ENCODE results near the gene TMEM271. TPM values are rescaled to one million over a fixed set of nuclear protein-coding genes. Genes with fewer than 3 reads are reported as not detected.
"Not testable (repeated sequence)": the region's sequence is repeated elsewhere in the genome, so short reads cannot be mapped to it uniquely, and the experiment has no call there.

Gene TMEM271
- polyA plus RNA-seq, 3 donors from 2014 or later: not detected

DNA sequence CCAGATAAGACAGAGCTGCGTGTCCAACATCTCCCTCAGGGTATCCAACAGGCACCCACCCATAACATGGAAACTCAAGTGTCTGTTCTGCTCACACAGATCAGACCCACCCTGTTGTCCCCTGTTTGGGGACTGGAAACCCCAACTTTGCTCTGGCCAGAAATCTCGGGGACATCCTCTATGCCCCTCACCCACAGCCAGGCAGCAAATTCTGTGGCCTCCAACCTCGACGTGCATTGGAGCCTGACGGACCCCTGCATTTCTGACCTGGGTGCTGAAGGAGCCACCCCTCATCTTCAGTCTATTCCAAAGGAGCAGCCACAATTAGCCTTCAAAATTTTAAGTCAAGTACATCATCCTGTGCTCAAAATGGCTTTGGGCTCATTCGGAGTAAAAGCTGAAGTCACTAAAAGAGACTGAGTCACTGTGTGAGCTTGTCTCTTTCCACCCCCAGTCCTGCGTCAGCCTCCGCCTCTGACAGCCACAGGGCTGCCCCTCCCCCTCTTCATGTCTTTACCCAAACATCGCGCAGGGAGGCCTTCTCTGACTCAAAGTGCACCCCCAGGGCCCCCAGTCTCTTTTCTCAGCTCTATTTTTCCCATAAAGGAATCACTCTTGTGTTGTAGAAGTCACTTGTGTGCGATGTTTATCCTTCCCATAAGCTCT, 24.9 kb upstream of the TMEM271 start:
- peaks cover 7 to 18% (median 11%) of the 10 kb centered on the region in 3 donors for H3K27me3 Mint-ChIP-seq (ENCODE audit: low read depth in 3 of 3)
- no peak overlapping the region for H3K27ac Mint-ChIP-seq
- H3K36me3 Mint-ChIP-seq: no peaks in the 10 kb centered on the region
- no peak for DNase-seq
- H3K4me3 Mint-ChIP-seq: no peak overlapping the region
- H3K9me3 Mint-ChIP-seq: no peaks in the 10 kb centered on the region
- peaks cover 12 to 18% of the 10 kb centered on the region in 2 donors for H3K4me1 Mint-ChIP-seq

DNA sequence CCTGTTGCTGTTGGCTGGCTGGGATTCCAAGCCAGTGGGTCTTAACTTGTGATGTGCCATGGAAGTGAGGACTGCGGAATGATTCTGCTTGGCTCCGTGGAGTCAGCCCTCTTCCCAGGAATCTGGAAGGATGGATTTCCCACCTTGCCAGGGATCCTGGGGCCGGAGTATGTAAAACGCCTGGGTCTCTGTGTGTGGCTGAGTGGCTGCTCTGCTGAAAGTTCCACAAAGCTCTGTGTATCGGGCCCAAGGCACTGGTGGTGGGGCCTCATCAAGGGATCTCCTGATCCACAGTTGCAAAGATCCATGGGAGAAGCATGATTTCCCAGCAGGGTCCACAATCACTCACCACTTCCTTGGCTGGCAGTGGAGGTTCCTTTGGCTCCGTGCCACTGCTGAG, 24.1 kb upstream of the TMEM271 start:
- H3K4me3 Mint-ChIP-seq: no peak overlapping the region
- DNase-seq: no peak
- H3K27me3 Mint-ChIP-seq (ENCODE audit: low read depth in 3 of 3): peaks cover 7 to 18% (median 9%) of the 10 kb centered on the region in 3 donors
- peaks cover 12 to 13% of the 10 kb centered on the region in 2 donors for H3K4me1 Mint-ChIP-seq
- no peaks in the 10 kb centered on the region for H3K36me3 Mint-ChIP-seq
- no peak overlapping the region for H3K27ac Mint-ChIP-seq
- no peaks in the 10 kb centered on the region for H3K9me3 Mint-ChIP-seq

GRCh38 chr4:598925-599324, 22.8 kb upstream of the TMEM271 start:
- Mint-ChIP-seq H3K4me1 (peaks cover 5 to 6% of the 10 kb centered on the region in 2 donors), H3K4me3 (no peak overlapping the region), H3K9me3 (peaks cover 0 to 7% (median 2%) of the 10 kb centered on the region in 6 donors), H3K36me3 (no peaks in the 10 kb centered on the region), H3K27me3 (ENCODE audit: low read depth in 3 of 3) (peaks cover 7 to 21% (median 12%) of the 10 kb centered on the region in 3 donors), H3K27ac (no peak overlapping the region)
- DNase-seq: no peak

DNA sequence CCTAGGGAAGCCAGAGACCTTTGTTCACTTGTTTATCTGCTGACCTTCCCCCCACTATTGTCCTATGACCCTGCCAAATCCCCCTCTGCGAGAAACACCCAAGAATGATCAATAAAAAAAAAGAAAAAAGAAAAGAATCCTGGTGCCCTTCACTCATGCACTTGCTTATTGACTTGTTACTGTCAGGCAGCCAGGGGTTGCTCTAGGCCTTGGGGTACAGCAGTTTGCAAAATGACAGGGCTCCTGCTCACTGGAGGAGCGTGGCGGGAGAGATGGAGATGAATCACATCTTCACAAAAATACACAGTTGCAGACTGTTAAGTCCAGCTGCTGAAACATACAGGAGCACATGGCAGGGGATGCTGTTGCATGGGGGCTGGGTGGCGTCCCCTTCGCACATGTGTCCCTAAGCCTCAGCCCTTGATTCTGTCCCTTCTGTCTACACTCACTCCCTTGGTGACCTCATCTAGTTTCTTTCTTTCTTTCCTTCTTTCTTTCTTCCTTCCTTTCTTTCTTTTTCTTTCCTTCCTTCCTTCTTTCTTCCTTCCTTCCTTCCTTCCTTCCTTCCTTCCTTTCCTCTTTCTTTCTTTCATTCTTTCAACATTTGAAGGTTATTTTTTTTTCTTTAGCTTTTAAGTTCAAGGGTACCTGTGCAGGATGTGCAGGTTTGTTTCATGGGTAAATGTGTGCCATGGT, 16.9 kb upstream of the TMEM271 start:
- Mint-ChIP-seq H3K4me1 (no peaks in the 10 kb centered on the region), H3K27ac (no peak overlapping the region), H3K36me3 (no peaks in the 10 kb centered on the region), H3K9me3 (peaks cover 0 to 13% (median 2%) of the 10 kb centered on the region in 6 donors), H3K4me3 (no peak overlapping the region), H3K27me3 (ENCODE audit: low read depth in 3 of 3) (peaks cover 1 to 18% (median 8%) of the 10 kb centered on the region in 3 donors)
- no peak for DNase-seq

DNA sequence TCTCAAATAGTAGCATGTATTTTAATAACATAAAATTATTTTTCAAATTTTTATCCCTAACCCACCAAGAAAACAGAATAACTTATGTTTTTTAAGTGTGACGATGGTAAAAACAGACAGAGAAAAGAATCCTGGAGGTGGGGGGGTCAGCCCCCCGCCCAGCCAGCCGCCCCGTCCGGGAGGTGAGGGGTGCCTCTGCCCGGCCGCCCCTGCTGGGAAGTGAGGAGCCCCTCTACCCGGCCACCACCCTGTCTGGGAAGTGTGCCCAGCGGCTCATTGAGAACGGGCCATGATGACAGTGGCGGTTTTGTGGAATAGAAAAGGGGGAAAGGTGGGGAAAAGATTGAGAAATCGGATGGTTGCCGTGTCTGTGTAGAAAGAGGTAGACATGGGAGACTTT, 16.1 kb upstream of the TMEM271 start:
- not testable (repeated sequence) for H3K36me3 Mint-ChIP-seq, H3K4me1 Mint-ChIP-seq, DNase-seq, H3K27ac Mint-ChIP-seq, H3K4me3 Mint-ChIP-seq
- H3K27me3 Mint-ChIP-seq (ENCODE audit: low read depth in 3 of 3): peaks cover 1 to 15% (median 8%) of the 10 kb centered on the region in 3 donors
- H3K9me3 Mint-ChIP-seq: peaks cover 0 to 13% (median 2%) of the 10 kb centered on the region in 6 donors

DNA sequence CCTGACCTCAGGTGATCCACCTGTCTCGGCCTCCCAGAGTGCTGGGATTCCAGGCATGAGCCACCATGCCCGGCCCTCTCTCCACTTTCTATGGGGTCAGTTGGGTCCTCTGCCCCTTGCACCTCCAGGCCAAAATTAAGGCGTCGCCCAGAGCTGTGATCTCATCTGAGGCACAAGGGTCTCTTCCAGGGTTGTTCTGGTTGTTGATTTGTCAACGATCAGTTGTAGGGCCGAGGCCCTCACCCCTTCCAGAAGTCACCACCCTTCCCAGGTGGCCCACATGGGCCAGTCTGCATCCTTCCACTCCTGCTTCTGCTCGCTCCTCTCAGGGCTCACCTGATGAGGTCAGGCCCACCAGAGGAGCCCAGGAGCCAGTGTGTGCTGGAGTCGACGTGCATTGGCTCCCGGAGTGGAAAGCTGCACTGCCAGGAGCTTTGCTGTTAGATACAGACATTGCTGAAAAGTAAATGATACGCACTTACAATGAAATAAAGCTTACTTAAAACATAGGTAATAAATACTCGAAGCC, 14.3 kb upstream of the TMEM271 start:
- peaks cover 6 to 17% (median 8%) of the 10 kb centered on the region in 3 donors for H3K27me3 Mint-ChIP-seq (ENCODE audit: low read depth in 3 of 3)
- no peak overlapping the region for H3K27ac Mint-ChIP-seq
- no peak for DNase-seq
- H3K4me1 Mint-ChIP-seq: no peaks in the 10 kb centered on the region
- H3K9me3 Mint-ChIP-seq: peaks cover 0 to 17% (median 4%) of the 10 kb centered on the region in 6 donors
- H3K4me3 Mint-ChIP-seq: no peak overlapping the region
- peaks cover 0 to 3% (median 0%) of the 10 kb centered on the region in 3 donors for H3K36me3 Mint-ChIP-seq

DNA sequence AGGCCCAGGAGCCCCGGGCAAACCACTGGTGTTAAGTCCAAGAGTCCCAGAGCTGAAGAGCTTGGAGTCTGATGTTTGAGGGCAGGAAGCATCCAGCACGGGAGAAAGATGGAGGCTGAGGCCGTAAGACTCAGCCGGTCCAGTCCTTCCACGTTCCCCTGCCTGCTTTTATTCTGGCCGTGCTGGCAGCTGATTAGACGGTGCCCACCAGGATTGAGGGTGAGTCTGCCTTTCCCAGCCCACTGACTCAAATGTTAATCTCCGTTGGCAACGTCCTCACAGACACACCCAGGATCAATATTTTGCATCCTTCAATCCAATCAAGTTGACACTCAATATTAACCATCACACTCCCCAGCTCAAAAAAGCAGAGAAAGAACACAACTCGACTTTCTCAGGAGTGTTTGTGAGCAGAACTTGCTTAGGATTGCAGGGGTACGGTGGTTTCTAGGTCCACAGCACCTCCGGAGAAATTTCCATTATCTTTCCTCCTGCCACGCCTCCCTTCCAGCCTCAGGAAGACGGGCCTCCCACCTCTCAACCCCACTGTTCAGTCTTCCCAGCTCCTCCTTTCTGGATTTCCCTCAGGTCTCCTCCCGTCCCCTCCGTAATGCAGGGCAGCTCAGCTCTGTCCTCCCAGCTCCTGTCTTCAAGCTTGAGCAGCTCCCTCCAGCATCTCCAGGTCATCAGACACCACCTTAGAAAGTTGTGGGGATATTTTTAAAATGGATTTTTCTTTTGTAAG, 13.3 kb upstream of the TMEM271 start:
- Mint-ChIP-seq H3K27ac (no peak overlapping the region), H3K9me3 (peaks cover 2 to 14% (median 4%) of the 10 kb centered on the region in 6 donors), H3K36me3 (peaks cover 0 to 3% (median 0%) of the 10 kb centered on the region in 3 donors), H3K27me3 (ENCODE audit: low read depth in 3 of 3) (peaks cover 8 to 13% (median 8%) of the 10 kb centered on the region in 3 donors), H3K4me1 (no peaks in the 10 kb centered on the region), H3K4me3 (no peak overlapping the region)
- no peak for DNase-seq

GRCh38 chr4:588351-588849, 12.3 kb upstream of the TMEM271 start:
- peaks cover 12 to 14% (median 13%) of the 10 kb centered on the region in 3 donors for H3K27me3 Mint-ChIP-seq (ENCODE audit: low read depth in 3 of 3)
- H3K36me3 Mint-ChIP-seq: peaks cover 0 to 4% (median 3%) of the 10 kb centered on the region in 3 donors
- H3K9me3 Mint-ChIP-seq: peaks cover 6 to 21% (median 13%) of the 10 kb centered on the region in 6 donors
- no peak overlapping the region for H3K4me3 Mint-ChIP-seq
- H3K27ac Mint-ChIP-seq: no peak overlapping the region
- no peak for DNase-seq
- no peaks in the 10 kb centered on the region for H3K4me1 Mint-ChIP-seq

DNA sequence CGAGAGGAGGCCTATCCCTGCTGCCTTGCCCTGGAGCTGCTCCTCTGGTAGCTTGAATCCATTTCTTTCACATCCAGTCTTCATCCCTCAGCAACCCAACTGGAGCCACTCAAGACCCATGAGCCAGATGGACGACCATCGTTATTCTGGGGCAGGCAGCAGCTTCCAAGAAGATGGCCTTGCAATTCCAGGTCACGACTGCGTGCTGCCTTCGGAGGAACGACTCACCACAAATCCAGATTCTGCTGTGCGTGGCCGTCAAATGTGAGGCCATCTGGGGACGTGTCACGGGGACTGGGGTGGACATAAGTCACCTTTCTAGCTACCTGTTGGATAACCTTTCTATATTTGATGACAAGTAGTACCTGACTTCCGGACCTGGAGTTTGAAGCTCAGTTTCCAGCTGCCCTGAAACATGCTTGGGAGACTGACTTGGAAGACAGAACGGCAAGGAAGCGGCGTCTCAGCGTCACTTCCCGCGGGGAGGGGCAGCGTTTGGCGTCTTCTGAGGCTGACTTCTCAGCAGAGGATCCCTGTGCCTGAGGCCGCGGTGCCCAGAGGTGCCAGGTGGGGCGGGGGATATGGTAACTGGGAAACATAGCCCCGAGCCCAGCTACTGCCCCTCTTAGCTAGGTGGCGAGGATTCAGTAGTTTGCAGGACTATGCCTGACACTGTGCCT, 11.7 kb upstream of the TMEM271 start:
- no peak for DNase-seq
- no peaks in the 10 kb centered on the region for H3K4me1 Mint-ChIP-seq
- no peak overlapping the region for H3K4me3 Mint-ChIP-seq
- H3K9me3 Mint-ChIP-seq: peaks cover 6 to 27% (median 14%) of the 10 kb centered on the region in 6 donors
- peaks cover 13 to 14% (median 13%) of the 10 kb centered on the region in 3 donors for H3K27me3 Mint-ChIP-seq (ENCODE audit: low read depth in 3 of 3)
- no peak overlapping the region for H3K27ac Mint-ChIP-seq
- H3K36me3 Mint-ChIP-seq: peaks cover 0 to 4% (median 3%) of the 10 kb centered on the region in 3 donors

DNA sequence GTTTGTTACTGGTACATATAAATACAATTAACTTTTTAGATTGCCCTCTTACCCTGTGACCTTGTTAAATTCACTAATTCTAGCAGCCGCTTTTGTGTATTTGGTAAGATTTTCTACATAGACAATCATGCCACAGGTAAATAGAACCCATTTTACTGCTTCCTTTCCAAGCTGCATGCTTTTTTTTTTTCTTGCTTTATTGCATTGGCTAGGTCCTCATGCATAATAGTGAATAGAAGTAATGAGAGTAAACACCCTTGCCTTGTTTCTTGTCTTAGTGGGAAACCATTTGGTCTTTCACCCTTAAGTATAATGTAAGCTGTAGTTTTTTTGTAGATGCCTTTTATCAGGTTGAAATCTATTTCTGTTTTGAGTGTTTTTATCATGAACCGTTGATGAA, 7.7 kb upstream of the TMEM271 start:
- Mint-ChIP-seq H3K4me3 (no peak overlapping the region), H3K36me3 (peaks cover 0 to 4% (median 3%) of the 10 kb centered on the region in 3 donors), H3K9me3 (peaks cover 8 to 27% (median 14%) of the 10 kb centered on the region in 6 donors), H3K4me1 (no peaks in the 10 kb centered on the region), H3K27ac (no peak overlapping the region), H3K27me3 (ENCODE audit: low read depth in 3 of 3) (peaks cover 15 to 23% (median 19%) of the 10 kb centered on the region in 3 donors)
- no peak for DNase-seq

- H3K36me3 Mint-ChIP-seq: peaks cover 0 to 4% (median 3%) of the 10 kb centered on the region in 3 donors
- peaks cover 8 to 27% (median 12%) of the 10 kb centered on the region in 6 donors for H3K9me3 Mint-ChIP-seq
- H3K4me3 Mint-ChIP-seq: no peak overlapping the region
- peaks cover 4 to 8% of the 10 kb centered on the region in 2 donors for H3K4me1 Mint-ChIP-seq
- peaks cover 20 to 26% (median 23%) of the 10 kb centered on the region in 3 donors for H3K27me3 Mint-ChIP-seq (ENCODE audit: low read depth in 3 of 3)
- no peak overlapping the region for H3K27ac Mint-ChIP-seq
- no peak for DNase-seq
Observed at GRCh38 chr4:581753-582361, 5.8 kb upstream of the TMEM271 start.

GRCh38 chr4:581181-581580, 5.1 kb upstream of the TMEM271 start:
- Mint-ChIP-seq H3K27me3 (ENCODE audit: low read depth in 3 of 3) (peaks cover 20 to 22% (median 21%) of the 10 kb centered on the region in 3 donors), H3K27ac (no peak overlapping the region), H3K4me3 (no peak overlapping the region), H3K4me1 (peaks cover 4 to 8% of the 10 kb centered on the region in 2 donors), H3K9me3 (peaks cover 8 to 26% (median 12%) of the 10 kb centered on the region in 6 donors), H3K36me3 (peaks cover 0 to 4% (median 3%) of the 10 kb centered on the region in 3 donors)
- no peak for DNase-seq
